GM19351 (cell line): ENCODE data around the gene HOXC4.
"Not testable (repeated sequence)": the region's sequence is repeated elsewhere in the genome, so short reads cannot be mapped to it uniquely, and the experiment has no call there.

Source experiments
- ATAC-seq: cut with Tn5 transposase; IDR thresholded peaks from one replicate; pipeline ENCODE4 v1.9.1; 2021; ENCODE audit warnings: mild to moderate bottlenecking, moderate library complexity; ENCODE audit not compliant: unreplicated experiment

HOXC4 gene

DNA sequence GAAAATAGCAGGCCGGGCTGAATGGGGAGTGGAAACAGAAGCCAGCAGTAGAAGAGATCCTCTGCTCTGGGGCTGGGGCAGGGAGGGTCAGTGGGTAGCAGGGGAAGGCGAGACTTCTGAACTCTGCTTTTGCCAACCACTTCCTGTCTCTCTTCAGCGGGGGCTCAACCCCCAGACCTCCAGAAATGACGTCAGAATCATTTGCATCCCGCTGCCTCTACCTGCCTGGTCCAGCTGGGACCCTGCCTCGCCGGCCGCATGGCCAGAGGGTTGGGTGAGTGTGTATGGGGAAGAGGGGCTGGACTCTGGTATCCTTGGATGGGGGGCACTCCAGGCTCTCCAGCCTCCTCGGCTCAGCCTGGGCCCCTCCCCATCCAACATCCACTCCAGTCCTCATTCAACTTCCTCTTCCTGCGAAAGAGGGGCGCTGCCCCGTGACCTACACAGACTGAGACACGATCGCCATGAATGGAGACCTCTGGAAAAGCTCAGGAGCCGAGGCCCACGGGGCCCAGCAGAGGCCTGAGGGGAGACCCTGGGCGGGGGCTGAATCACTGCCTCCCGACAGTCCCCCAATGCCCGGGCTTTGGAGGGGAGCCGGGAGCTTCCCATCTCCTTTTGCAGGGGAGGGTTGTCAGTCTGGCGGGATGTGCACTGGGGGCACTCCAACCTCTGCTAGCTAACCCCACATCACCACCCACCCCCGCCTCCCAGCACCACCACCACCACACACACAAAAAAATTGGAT is 458 bp upstream of the HOXC4 start:
- peak; percentile 81 for ATAC-seq

- no peak for ATAC-seq
Observed at GRCh38 chr12:54054742-54055194, 1.1 kb downstream of the HOXC4 start.

- ATAC-seq, result no peak
Observed at GRCh38 chr12:54055552-54055951, 1.9 kb downstream of the HOXC4 start.

DNA sequence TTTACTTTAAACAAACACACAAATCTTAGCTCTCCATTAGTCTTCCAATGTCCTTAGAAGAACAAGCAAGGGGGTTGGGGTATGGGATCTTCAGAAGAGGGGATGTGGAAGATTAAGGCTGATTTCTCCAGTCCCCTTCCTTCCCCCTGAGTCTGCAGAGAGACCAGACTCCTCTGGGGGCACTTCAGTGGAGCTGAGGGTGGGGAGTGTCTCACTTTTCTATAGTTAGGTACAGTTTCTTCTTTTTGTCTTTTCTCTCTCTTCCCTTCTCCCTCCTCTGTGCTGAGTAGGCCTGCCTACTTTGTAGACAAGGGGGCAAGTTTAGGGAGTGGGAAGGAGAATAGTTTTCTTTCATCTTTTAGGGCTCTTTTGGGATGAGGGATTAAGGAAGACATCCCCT is 2.5 kb downstream of the HOXC4 start:
- no peak for ATAC-seq

GRCh38 chr12:54058128-54058768 is 4.6 kb downstream of the HOXC4 start:
- no peak for ATAC-seq

- no peak for ATAC-seq
Observed at GRCh38 chr12:54059668-54060067, 6.0 kb downstream of the HOXC4 start.

- no peak for ATAC-seq
Observed at GRCh38 chr12:54060174-54060974, 6.7 kb downstream of the HOXC4 start.

DNA sequence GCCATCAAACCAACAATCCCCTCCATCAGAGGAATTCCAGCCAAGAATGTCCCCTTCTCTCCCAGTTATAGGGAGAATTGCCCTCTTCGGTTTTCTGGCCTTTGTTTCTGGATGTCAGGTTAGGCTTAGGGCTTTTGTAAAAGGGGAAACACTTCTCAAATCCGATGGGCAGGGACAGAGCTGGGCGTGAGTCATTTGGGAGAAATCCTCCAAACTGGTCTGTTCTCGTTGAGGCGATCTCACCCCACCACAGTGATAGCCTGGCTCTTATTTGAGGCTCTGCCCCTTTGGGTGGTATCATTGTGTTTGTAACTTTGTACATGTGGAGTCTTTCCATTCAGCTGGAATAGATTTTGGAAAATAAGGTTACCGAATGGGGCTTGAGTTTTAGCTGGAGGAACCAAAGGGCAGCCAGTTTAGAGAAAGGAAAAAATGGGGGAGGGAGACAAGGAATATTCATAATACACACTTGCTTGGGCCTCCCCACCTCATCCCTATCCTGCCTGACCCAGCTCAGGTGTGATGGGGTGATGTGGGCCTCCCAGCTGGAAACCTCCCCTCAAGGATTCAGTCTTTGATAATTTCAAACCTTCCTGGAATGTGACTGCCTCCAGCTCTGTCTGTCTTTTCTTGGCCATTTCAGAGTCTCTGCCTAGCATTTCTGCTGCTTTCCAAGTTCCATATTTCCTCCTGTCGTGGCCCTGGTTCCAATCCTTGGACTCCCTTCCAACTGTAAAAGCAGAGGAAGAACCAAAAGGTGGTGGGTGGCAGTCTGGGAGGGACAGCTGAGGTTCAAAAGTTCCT is 7.5 kb downstream of the HOXC4 start:
- no peak for ATAC-seq

DNA sequence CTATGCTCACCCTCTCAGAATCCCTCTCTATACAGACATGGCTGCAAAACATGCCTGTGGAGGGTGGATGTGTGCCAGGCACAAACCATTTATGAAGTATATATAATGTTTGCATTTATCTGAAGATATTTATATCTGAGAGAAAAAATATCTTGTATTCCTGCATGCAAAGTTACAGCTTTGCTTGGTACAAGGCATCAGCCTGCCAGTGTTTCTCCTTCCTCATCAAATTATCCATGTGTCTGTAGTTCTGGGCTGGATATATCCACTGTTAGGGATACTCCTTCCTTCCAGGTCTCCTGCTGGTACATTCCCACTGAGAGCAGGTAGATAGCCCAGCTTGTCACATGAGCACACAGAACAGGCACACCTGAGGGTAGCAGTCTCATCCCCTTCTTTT is 12.0 kb downstream of the HOXC4 start:
- no peak for ATAC-seq

- ATAC-seq, result no peak
Observed at GRCh38 chr12:54066408-54066807, 12.8 kb downstream of the HOXC4 start.

- ATAC-seq, result no peak
Observed at GRCh38 chr12:54068418-54069070, 14.9 kb downstream of the HOXC4 start.

DNA sequence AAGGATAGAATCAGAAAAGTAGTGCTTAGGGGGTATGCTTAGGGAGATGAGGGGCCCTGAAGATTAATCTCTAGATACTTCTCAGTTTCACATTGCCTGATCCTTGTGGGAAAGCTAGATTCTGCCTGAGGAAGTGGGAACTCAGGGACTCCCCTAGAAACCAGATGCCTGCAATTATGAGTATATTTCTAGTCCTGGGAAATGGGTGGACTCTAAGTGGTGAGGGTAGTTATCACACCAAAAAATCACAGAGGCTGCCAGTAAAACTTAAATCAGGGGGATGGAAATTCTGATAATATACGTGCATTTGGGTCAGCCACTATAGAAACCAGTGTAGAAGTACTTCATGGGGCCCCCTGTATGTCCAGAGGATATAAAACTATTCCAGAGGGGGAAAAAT is 18.3 kb downstream of the HOXC4 start:
- no peak for ATAC-seq

GRCh38 chr12:54074308-54074707 is 20.7 kb downstream of the HOXC4 start:
- ATAC-seq, result no peak

DNA sequence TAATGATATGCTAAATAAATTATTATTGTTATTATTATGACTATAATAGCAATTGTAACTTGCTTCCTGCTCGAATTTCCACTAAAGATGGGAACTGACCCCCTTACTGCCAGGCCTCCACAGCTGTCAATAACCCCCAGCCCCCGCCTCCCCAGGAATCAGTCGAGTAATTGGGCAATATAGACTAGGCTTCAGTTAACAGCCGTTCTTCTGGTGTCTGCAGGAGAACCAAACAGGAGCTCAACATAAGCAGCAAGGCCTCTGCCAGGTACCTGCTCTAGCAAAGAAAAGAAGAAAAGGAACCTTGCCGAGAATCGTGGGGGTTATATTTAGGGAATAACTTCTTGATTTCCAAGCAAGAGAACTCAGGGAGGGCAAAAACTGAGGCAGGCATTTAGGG is 21.8 kb downstream of the HOXC4 start:
- no peak for ATAC-seq

GRCh38 chr12:54075974-54076373 is 22.3 kb downstream of the HOXC4 start:
- no peak for ATAC-seq

- ATAC-seq, result not testable (repeated sequence)
Observed at GRCh38 chr12:54077843-54078242, 24.2 kb downstream of the HOXC4 start.

- not testable (repeated sequence) for ATAC-seq
Observed at GRCh38 chr12:54079115-54079514, 25.5 kb downstream of the HOXC4 start.

DNA sequence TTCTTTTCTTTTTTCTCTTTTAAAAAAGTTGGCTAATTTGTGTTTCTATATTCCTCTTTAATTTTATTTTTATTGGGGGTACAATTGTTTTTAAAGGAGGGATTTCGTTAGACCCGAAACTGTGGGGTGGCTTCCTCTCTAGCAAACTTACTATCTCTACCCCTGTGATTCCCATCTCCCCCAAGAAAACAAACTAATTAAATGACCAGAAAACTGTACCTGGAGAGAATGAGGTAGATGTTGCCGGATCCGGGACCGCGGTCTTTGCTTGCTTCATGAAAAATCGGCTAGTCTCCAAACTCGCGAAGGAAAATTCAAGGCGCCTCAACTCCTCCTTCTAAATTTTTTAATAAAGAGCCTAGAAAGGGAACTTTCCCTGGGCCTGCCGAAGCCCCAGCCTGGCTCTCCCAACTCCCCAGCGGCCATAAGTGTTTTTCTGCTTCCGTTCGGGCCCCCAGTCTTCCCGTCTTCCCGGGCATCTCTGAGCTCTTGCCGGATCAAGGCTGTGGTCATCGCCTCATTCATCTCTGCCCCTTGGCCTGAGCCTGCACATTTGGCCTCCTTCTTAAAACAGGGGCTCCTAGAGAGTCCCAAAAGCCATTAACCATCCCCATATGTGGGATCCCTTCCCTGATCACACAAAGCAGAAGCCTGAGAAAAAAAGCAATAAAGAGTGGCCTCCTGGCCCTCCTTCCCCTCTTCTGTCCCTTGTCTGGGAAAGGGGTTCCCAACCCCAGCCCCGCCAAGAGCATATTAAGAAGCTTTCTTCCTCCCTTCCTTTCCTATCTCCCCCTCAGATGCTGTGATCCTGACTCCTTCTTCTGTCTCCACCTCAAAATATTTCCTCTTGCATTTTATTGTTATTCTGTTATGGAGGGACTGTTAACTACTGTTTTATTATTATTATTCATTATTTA is 26.6 kb downstream of the HOXC4 start:
- not testable (repeated sequence) for ATAC-seq

GRCh38 chr12:54081053-54081514 is 27.4 kb downstream of the HOXC4 start:
- ATAC-seq, result not testable (repeated sequence)
